Measurements from ENCODE around the gene NPAS3.

The NPAS3 gene

DNA sequence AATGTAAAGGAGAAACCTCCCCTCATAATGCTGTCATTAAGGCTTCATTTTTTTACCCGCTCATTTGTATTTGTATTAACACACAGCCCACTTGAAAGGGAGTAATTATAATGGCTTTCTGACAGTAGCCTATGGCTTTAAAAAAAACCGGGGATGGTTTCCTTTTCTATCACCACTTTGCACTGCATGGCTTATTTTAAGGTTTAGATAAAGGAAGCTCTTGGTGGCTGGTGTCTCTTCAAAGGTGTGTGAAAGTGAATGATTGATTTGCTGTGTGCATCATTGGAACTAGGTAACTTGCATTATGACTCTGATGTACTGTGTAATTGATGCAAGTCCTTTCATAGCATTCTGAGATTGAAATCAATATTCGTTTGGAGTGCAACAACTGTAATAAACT, 80.7 kb downstream of the NPAS3 start:
- TF ChIP-seq, protein P1, sequence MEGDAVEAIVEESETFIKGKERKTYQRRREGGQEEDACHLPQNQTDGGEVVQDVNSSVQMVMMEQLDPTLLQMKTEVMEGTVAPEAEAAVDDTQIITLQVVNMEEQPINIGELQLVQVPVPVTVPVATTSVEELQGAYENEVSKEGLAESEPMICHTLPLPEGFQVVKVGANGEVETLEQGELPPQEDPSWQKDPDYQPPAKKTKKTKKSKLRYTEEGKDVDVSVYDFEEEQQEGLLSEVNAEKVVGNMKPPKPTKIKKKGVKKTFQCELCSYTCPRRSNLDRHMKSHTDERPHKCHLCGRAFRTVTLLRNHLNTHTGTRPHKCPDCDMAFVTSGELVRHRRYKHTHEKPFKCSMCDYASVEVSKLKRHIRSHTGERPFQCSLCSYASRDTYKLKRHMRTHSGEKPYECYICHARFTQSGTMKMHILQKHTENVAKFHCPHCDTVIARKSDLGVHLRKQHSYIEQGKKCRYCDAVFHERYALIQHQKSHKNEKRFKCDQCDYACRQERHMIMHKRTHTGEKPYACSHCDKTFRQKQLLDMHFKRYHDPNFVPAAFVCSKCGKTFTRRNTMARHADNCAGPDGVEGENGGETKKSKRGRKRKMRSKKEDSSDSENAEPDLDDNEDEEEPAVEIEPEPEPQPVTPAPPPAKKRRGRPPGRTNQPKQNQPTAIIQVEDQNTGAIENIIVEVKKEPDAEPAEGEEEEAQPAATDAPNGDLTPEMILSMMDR (IDR thresholded peaks at IDR 0.05; ENCODE audit: control extremely low read depth, extremely low read depth, low read depth, missing control alignments) = no peak
- ChIA-PET CTCF (no interaction called here), POLR2A (no interaction called here)
- no peak for DNase-seq (ENCODE audit: extremely low spot score)

DNA sequence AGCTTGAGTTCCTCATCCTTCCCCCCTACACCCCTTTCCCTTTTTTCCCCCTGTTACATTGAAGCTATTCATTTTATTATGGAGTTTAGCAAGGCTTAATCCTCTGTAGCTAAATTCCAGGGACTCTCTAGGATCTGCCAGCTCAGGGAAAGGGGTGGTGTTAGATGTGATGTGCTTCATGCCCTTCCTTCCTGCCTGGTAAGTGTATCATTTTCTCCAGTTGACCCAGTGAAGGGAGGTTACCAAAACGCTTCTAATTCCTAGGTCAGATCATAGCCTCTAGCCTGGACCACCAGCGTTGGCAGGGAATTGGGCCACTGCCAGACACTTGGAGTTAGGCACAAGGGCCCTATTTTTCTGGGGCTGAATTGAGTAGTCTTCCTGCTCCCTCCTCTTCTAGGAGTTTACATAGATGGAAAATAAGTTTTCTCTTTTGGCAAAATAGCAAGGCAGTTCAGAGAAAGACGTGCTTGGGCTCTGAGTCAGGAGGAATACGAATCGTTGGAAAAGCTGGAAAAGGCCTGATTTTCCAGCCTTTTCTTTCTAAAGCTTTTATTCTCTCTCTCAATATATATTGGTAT, 88.3 kb downstream of the NPAS3 start:
- ChIA-PET POLR2A (no interaction called here), CTCF (no interaction called here)
- no peak for DNase-seq (ENCODE audit: extremely low spot score)
- TF ChIP-seq, protein P1 (IDR thresholded peaks at IDR 0.05; ENCODE audit: control extremely low read depth, extremely low read depth, low read depth, missing control alignments) = no peak

DNA sequence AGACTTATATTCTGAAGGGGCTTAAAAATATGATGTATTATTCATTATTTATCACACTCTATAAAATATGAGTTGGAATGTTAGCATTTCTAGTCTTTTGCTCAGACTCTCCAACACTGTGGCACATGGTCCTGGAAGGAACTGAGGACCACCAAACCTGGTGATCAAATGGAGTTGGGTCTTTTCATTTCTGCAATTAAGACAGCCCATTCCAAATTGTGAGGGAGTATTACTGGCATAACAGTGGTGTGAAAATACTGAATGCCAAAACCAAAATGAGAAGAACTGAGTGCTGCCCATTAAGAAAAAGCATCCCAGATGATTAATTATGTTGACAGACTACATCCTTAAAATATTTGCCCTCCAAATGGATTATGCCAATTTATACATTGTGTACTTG, 90.8 kb downstream of the NPAS3 start:
- POLR2A ChIA-PET = no interaction called here
- CTCF ChIA-PET = no interaction called here
- TF ChIP-seq, protein P1 (IDR thresholded peaks at IDR 0.05; ENCODE audit: control extremely low read depth, extremely low read depth, low read depth, missing control alignments) = no peak
- DNase-seq (ENCODE audit: extremely low spot score) = no peak

DNA sequence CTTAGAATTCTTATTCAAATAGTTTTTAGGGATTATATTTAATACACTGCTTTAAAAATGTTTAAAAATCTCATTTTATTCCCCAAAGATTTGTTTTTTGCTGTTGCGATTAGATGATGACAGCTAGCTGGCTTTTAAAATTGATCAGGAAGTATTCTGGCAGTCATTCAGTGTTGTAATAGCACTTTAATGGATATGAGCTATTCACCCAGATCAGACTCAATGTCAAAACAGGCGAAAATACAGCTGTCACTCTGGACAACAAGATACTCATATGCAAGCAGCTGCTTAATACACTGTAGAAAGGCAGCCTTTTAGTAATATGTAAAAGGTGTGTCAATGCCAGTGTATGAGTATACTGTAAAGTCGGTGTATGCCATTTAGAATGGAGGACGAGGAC, 91.7 kb downstream of the NPAS3 start:
- POLR2A ChIA-PET = no interaction called here
- CTCF ChIA-PET = interaction anchor here (1.5 kb wide), 1 partner anchor 26 kb away, joined by 3 read pairs; no protein-coding TSS in a partner anchor
- TF ChIP-seq, protein P1 (IDR thresholded peaks at IDR 0.05; ENCODE audit: control extremely low read depth, extremely low read depth, low read depth, missing control alignments) = no peak
- DNase-seq (ENCODE audit: extremely low spot score) = no peak

DNA sequence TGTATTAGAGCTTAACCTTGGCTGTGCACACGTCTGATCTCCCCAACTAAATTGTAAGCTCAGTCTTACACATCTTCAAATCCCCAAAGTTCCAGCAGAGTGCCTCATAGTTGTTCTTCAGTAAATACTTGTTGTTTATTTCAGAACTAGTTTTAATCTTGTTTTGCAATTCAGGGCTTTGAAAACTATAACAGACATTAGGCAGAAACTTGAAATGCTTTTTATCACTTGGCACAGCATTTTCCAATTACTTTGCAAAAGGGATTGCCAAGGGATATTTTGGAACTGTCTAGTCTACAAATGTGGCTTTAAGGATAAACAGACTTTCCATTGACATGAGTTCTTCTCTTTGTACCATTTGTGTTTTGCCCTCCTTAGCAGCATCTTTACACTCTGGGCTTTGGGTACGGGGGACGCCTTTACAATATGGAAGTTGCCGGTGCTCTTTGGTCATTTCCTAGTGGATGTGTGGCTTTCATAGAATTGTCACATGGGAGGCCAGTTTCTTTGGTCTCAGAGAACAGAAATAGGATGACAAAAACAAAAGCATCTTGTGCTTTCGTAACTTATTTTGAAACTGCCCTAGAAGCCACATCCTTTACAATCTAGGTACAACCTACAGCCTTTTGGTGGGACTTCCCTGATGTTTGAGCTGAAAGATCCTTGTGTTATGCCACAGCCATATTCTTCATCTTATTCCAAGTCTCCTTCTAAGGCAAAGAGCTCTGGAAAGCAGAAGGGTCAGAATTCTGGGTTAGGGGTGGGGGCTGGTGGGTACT, 96.9 kb downstream of the NPAS3 start:
- ChIA-PET CTCF (interaction anchor here (3.2 kb wide), 1 partner anchor 11 kb away, joined by 11 read pairs; no protein-coding TSS in a partner anchor), POLR2A (no interaction called here)
- TF ChIP-seq, protein P1 (IDR thresholded peaks at IDR 0.05; ENCODE audit: control extremely low read depth, extremely low read depth, low read depth, missing control alignments) = no peak
- DNase-seq (ENCODE audit: extremely low spot score) = no peak

DNA sequence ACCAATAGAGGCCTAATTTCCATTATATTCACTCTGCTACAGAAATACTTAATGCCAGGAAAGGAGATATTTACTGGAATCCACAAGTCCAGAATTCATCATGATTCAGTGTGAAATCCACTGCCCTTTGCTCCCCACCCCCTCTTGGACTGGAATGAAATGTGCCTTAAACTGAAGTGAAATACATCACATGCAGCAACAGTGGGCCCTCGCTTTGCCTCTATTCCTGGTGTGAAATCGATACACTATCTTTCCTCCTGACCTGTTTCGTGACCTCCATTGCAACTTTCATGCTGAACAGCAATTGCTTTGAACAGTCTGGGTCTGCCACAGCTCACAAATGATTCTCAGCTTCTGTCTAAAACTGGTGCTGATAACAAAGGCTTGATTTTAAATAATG, 100.6 kb downstream of the NPAS3 start:
- no peak for DNase-seq (ENCODE audit: extremely low spot score)
- POLR2A ChIA-PET = no interaction called here
- TF ChIP-seq, protein P1 (IDR thresholded peaks at IDR 0.05; ENCODE audit: control extremely low read depth, extremely low read depth, low read depth, missing control alignments) = no peak
- CTCF ChIA-PET = no interaction called here
